ENCODE results near the gene ARHGEF40.

The ARHGEF40 gene

GRCh38 chr14:21072031-21072473 is 1.9 kb downstream of the ARHGEF40 start:
- TF ChIP-seq ZFX (IDR thresholded peaks at IDR 0.05) (no peak), CTCF (conservative IDR thresholded peaks at IDR 0.05) (no peak)
- no peak overlapping the region for H3K27ac ChIP-seq

GRCh38 chr14:21072781-21073339 is 2.8 kb downstream of the ARHGEF40 start:
- H3K27ac ChIP-seq = no peak overlapping the region

GRCh38 chr14:21073921-21074320 is 3.8 kb downstream of the ARHGEF40 start:
- H3K27ac ChIP-seq = no peak overlapping the region

More at GRCh38 chr14:21072781-21073339, 2.8 kb downstream of the ARHGEF40 start:
- TF ChIP-seq ZFX (IDR thresholded peaks at IDR 0.05) (no peak), CTCF (conservative IDR thresholded peaks at IDR 0.05) (no peak)

GRCh38 chr14:21074398-21075272 is 4.5 kb downstream of the ARHGEF40 start:
- TF ChIP-seq ZFX (IDR thresholded peaks at IDR 0.05) (no peak), CTCF (conservative IDR thresholded peaks at IDR 0.05) (no peak)

More at GRCh38 chr14:21073921-21074320, 3.8 kb downstream of the ARHGEF40 start:
- no peak for TF ChIP-seq ZFX (IDR thresholded peaks at IDR 0.05)
- TF ChIP-seq CTCF (conservative IDR thresholded peaks at IDR 0.05) = no peak

DNA sequence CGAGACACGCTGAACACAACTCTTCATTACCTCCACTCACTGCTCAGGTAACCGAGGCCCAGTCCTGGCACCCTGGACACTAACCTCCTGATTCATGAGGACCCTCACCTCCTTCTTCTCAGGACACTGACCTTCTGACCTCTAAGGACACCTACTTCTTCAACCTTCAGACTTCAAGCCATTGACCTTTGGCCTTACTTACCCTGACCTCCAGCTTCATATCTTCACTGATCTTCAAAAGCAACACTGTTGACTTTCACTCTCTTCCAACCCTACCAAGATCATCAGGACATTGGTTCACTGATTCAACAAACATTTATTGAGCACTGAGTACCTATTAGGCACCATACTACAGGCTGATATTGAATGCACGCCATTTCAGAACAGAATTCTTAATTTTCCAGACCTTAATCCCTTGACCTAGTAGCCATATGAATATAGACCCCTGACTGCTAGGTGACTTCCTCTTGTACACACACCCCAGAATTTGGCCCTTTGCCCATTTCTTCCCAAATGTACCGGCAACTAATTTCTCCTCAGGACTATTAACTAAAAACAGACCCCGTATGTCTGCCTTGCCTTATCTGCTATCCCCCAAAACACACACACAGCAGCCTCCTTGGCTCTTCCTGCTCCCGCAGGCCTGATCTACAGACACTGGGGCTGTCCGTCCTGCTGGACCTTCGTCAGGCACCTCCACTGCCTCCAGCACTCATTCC is 5.8 kb downstream of the ARHGEF40 start:
- no peak for TF ChIP-seq CTCF (conservative IDR thresholded peaks at IDR 0.05)
- TF ChIP-seq ZFX (IDR thresholded peaks at IDR 0.05) = no peak
- no peak overlapping the region for H3K27ac ChIP-seq

More at GRCh38 chr14:21074398-21075272, 4.5 kb downstream of the ARHGEF40 start:
- no peak overlapping the region for H3K27ac ChIP-seq

DNA sequence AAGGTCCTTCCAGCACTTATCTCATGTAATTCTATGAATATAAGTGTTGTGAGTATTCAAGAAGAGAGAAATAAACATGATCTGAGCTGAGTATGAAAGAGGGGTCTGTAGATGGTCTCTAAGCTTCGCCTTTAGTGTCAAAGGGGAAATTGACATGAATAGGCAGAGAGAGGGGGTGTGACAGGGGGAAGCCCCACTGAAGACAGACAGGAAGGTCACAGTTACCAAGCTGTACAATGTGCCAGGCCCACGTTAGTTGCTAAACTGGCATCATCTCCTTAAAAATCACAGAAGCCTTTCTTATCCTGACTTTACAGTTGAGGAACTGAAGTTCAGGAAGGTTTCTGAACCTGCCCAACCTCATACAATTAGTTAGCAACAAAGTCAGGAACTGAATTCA is 7.6 kb downstream of the ARHGEF40 start:
- no peak overlapping the region for H3K27ac ChIP-seq
- TF ChIP-seq ZFX (IDR thresholded peaks at IDR 0.05) (no peak), CTCF (conservative IDR thresholded peaks at IDR 0.05) (no peak)
